Right ventricle myocardium superior (tissue), 1 donor: ENCODE results near the gene HFE. TPM values are rescaled to one million over a fixed set of nuclear protein-coding genes. Genes with fewer than 3 reads are reported as not detected.
"Not testable (repeated sequence)": the region's sequence is repeated elsewhere in the genome, so short reads cannot be mapped to it uniquely, and the experiment has no call there.

Experiments used
- ATAC-seq: fragments of 200-7000 bp; cut with Tn5 transposase; one replicate; pipeline ENCODE4 v1.9.1; 2020; ENCODE audit warnings: mild to moderate bottlenecking; ENCODE audit not compliant: poor library complexity
- DNase-seq: peaks from one replicate; pipeline ENCODE4 v3.0.0-alpha.2; 2020
- intact Hi-C: fragments of 100-400 bp; cut with DNase I; formaldehyde crosslinking; loops from one replicate; pipeline ENCODE4 v1.11.2; 2022
- total RNA-seq: library from RNA; stranded (reverse); fragmentation: NEBNext Ultra II Directional; extraction: Animal tissue kit (Norgen Biotek cat#: 25700); gene quantifications from one replicate; pipeline ENCODE4 v1.2.1, GENCODE V29; 2021
- donor health status: DM: no; HTN: yes; CAD: no; lungs with severe emphysema.

The HFE gene
- total RNA-seq, 1 donor from 2014 or later: 5.2 TPM

GRCh38 chr6:26103141-26103769, 16.0 kb downstream of the HFE start:
- ATAC-seq (peak; percentile 97), DNase-seq (no peak)
- intact Hi-C loops: no loop called here

GRCh38 chr6:26103770-26104456, 16.7 kb downstream of the HFE start:
- ATAC-seq (peak; percentile 96), DNase-seq (peak; percentile 89)
- intact Hi-C loops: no loop called here

- intact Hi-C loops: no loop called here
- DNase-seq (no peak), ATAC-seq (peak; percentile 2)
Observed at GRCh38 chr6:26104457-26105108, 17.4 kb downstream of the HFE start.

- DNase-seq (no peak), ATAC-seq (no peak)
- intact Hi-C loops: no loop called here
Observed at GRCh38 chr6:26105109-26105730, 18.0 kb downstream of the HFE start.

GRCh38 chr6:26105842-26106241, 18.6 kb downstream of the HFE start:
- ATAC-seq: no peak
- DNase-seq: no peak
- intact Hi-C loops: no loop called here

GRCh38 chr6:26107935-26108334, 20.7 kb downstream of the HFE start:
- intact Hi-C loops: no loop called here
- ATAC-seq (no peak), DNase-seq (no peak)

GRCh38 chr6:26109772-26110171, 22.5 kb downstream of the HFE start:
- ATAC-seq (no peak), DNase-seq (no peak)
- intact Hi-C loops: no loop called here

- DNase-seq (no peak), ATAC-seq (no peak)
- intact Hi-C loops: no loop called here
Observed at GRCh38 chr6:26113570-26113969, 26.3 kb downstream of the HFE start.

- ATAC-seq: no peak
- intact Hi-C loops: no loop called here
- no peak for DNase-seq
Observed at GRCh38 chr6:26115226-26115625, 28.0 kb downstream of the HFE start.

- no peak for ATAC-seq
- DNase-seq: no peak
- intact Hi-C loops: no loop called here
Observed at GRCh38 chr6:26116267-26116666, 29.0 kb downstream of the HFE start.

GRCh38 chr6:26118999-26119398, 31.8 kb downstream of the HFE start:
- intact Hi-C loops: no loop called here
- ATAC-seq (no peak), DNase-seq (no peak)

- intact Hi-C loops: loop anchor here (5.0 kb wide), 1 partner anchor 77 kb away; a partner anchor contains a TSS
- ATAC-seq, DNase-seq: not testable (repeated sequence)
Observed at GRCh38 chr6:26120115-26120514, 32.9 kb downstream of the HFE start.

GRCh38 chr6:26120807-26121140, 33.5 kb downstream of the HFE start:
- intact Hi-C loops: loop anchor here (5.0 kb wide), 1 partner anchor 77 kb away; a partner anchor contains a TSS
- ATAC-seq: no peak
- DNase-seq: no peak

GRCh38 chr6:26121141-26122004, 34.1 kb downstream of the HFE start:
- intact Hi-C loops: loop anchor here (5.0 kb wide), 1 partner anchor 76 kb away; a partner anchor contains a TSS
- no peak for ATAC-seq
- DNase-seq: no peak

- intact Hi-C loops: loop anchor here (5.0 kb wide), 1 partner anchor 75 kb away; a partner anchor contains a TSS
- DNase-seq (no peak), ATAC-seq (no peak)
Observed at GRCh38 chr6:26122005-26122388, 34.8 kb downstream of the HFE start.

- intact Hi-C loops: loop anchor here (5.0 kb wide), 1 partner anchor 75 kb away; a partner anchor contains a TSS
- no peak for DNase-seq
Observed at GRCh38 chr6:26122402-26122792, 35.2 kb downstream of the HFE start.

GRCh38 chr6:26122793-26123674, 35.8 kb downstream of the HFE start:
- peak; percentile 91 for ATAC-seq
- DNase-seq: peak; percentile 92
- intact Hi-C loops: loop anchor here (5.0 kb wide), 1 partner anchor 74 kb away; a partner anchor contains a TSS

More at GRCh38 chr6:26122402-26122792, 35.2 kb downstream of the HFE start:
- ATAC-seq: no peak

- peak; percentile 81 for DNase-seq
- intact Hi-C loops: loop anchor here (5.0 kb wide), 1 partner anchor 74 kb away; a partner anchor contains a TSS
- ATAC-seq: no peak
Observed at GRCh38 chr6:26123675-26123946, 36.4 kb downstream of the HFE start.
